ENCODE data around the gene OCIAD1.
A peak's percentile ranks its signal among the peaks of the same experiment; 100 is the strongest.

OCIAD1 gene

DNA sequence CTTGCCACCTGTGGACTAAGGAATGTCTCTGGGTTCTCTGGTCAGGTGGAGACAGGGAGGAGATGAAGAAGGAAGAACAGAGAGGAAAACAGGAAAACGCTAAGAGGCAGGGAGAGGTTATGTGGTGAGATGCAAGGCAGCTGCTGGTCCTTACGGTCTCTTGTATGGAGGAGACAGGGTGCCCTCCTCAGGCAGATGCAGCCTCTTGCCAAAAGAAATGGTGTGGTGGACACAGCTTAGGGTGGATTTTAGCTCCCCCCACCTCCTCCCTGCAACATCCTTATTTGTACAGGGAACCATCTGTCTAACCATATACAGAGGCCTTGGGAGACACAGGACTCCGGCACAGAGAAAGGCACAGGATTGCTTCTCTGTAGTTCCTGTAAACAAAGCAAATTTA lies 66.0 kb downstream of the OCIAD1 start:
- DNase-seq (ENCODE audit: low read depth) = no peak

DNA sequence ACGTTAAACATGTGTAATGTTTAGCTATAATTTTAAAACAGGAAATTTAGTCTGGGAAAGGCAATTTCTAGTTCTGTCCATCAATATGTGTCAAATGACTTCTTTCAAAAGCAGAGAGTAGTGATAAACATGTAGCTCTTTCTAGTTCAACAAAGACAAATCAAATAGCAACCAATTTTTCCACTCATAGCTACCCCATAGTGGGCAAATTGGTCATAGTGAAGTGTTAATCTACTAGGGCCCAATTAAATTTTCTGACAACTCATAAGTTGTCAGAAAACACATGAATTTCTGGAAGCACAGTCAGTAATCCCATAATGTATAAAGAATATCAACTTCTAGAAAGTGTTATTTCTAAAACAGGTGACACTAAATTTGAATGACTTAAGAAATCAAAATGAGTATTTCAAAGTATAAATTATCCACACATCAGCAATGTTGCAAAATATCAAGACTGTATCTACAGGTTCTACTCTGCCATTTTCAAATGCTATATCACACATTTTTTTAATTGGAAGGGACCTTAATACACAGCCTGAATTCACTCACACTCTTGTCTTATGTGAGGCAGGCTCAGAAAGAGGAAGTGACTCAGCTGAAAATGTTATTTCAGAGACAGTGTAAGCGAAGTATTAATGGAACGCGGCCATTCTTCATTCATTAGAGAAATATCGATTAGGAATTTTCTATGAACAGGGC lies 68.0 kb downstream of the OCIAD1 start:
- no peak for DNase-seq (ENCODE audit: low read depth)

- no peak for DNase-seq (ENCODE audit: low read depth)
These were observed 68.5 kb downstream of the OCIAD1 start for GRCh38 chr4:48899432-48899749.

- DNase-seq (ENCODE audit: low read depth) = no peak
These were observed 69.1 kb downstream of the OCIAD1 start for GRCh38 chr4:48899950-48900349.

DNA sequence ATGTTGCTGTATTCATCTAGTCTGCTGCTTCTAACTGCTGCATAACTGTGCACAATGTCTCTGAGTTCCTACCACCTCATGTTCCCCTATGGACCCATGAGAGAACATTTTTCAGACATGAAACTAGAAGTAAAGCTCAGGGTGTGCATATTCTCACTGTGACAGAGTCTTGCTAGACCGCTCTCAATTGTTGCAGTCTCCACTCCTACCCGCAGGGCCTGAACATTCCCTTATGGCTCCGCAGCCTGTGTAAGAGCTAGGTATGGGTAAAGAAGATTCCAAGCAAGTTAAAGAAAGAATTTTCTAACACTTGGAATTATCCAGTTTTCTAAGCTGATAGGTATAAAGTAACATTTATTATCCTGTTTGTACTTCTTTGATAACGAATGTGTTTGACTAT lies 70.3 kb downstream of the OCIAD1 start:
- no peak for DNase-seq (ENCODE audit: low read depth)

DNA sequence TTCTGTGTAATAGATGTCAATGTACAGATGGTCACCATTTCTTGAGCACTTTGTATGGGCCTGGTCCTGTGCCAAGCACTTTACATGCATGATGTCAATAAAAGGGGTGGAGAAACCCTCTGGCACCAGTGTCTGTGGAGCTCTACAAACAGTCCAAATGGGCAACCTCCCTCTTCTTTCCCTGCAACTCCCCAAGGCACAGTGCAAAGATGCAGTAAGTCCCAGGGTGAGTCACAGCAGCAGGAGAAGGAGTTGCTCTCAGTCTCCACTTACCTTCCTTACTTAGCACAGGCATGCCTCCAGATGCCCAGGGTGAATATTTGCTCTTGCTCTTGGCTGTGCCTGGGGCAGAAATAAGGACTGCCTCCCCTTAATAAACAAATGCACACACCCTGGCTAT lies 71.4 kb downstream of the OCIAD1 start:
- DNase-seq (ENCODE audit: low read depth) = no peak

DNA sequence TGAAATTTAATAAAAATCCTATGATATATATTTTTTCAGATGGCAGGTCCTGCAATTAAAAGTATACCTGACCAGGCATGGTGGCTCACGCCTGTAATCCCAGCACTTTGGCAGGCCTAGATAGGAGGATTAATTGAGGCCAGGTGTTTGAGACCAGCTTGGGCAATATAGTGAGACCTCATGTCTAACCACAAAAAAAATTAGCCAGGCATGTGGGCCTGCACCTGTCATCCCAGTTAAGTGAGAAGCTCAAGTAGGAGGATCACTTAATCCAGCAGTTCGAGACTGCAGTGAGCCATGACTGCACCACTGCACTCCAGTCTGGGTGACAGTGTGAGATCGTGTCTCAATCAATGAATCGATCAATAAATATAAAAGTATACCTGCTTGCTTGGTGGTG lies 73.2 kb downstream of the OCIAD1 start:
- no peak for DNase-seq (ENCODE audit: low read depth)

GRCh38 chr4:48904541-48905142 lies 73.8 kb downstream of the OCIAD1 start:
- DNase-seq (ENCODE audit: low read depth) = no peak

GRCh38 chr4:48905363-48906015 lies 74.6 kb downstream of the OCIAD1 start:
- DNase-seq (ENCODE audit: low read depth) = no peak

DNA sequence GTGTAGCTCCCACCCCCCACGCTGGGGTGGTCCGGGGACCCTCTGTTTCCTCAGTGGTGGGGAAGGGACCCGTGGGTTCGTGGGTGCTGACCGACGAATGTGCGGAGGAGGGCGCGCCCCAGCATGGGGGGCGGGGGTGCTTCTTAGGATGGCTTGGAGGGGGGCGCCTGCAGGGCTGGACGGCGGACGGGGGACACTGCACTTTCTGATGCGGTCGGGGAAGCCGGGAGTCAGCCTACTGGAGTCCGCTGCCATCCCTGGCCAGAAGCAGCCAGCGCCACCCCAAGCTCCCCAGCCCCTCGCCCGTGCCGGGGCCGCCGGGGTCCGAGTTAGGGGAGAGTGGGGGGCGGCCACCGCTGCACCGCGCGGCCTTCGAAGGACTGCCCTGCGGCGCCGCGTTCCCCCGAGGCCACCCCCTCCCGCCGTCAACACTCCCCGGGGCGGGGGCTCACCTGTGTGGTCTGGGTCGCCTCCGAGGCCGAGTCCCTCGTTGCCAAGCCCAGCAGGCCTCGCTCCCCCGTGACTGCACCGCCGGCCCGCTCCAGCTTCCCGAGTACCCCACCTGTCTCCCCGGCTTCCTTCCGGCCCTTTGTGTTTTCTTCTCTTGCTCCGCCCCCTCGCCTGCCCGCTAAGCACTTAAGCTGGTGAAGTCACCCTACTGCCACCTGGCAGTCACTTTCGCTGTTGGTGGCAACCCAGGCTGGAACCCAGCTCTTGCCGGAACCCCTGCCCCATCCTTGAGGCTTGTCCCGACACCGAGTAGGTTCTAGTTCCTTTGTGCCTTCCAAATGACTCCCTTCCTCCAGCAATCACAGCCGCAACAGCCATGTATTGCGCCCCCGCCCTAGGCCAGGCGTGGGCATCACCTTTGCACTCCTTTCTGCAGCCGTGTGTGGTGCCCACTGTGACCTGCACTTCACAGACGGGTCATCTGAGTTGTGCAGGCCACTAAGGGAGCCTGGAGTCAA lies 75.6 kb downstream of the OCIAD1 start, which contains the start of gene OCIAD2:
OCIAD2 (minus strand) TSS at position 569 of the 968 bp plus-strand sequence. CDS start 2,225 bp downstream, outside the sequence.
- DNase-seq (ENCODE audit: low read depth) = no peak

- no peak for DNase-seq (ENCODE audit: low read depth)
These were observed 77.0 kb downstream of the OCIAD1 start for GRCh38 chr4:48907706-48908477.

GRCh38 chr4:48908687-48909086 lies 77.8 kb downstream of the OCIAD1 start:
- DNase-seq (ENCODE audit: low read depth) = no peak

- DNase-seq (ENCODE audit: low read depth) = peak; percentile 96
These were observed 78.8 kb downstream of the OCIAD1 start for GRCh38 chr4:48909697-48910096.

GRCh38 chr4:48910511-48910910 lies 79.6 kb downstream of the OCIAD1 start:
- no peak for DNase-seq (ENCODE audit: low read depth)

Measured in GM04504 (cell line).